NCI-H2029 (cell line): ENCODE data around the gene KRT85.
"Not testable (repeated sequence)": the region's sequence is repeated elsewhere in the genome, so short reads cannot be mapped to it uniquely, and the experiment has no call there.

Experiments used
- DNase-seq: peaks from one replicate; lab custom pipeline; 2025; lab: John Stamatoyannopoulos, UW

Gene KRT85

DNA sequence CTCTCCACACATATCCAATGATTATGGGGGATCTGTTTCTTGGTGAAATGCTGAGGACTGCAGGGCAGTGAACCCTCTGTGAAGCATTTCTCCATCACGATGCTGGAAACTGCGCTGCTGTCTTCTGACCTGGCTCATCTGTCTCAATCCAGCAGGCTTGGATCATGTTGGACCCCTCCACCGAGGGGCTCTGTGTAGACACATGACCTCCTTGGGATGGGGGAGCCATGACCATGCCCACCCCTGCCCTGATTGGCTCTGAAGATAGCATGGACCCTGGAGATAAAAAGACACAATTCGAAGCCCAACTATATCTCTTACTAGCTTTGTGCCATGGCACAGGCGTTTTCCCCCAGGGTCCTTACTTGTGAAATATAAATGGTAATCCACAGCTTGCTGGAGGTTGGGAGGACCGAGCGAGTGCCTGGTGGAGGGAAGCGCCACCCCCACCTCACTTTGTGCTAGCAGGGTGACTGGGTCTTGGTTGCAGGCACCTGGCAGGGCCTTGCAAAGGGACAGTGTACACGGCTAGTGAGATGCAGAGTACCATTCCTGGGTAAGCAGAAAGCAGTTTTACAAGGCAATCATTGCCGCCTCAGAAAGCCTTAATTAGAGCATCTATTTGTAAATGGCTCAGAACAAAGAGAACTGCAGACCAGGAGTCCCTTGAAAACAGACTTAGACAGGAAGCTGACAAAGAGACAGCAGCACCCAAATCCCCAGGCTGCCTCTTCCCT lies 43.7 kb downstream of the KRT85 start:
- no peak for DNase-seq

- no peak for DNase-seq
Measured at GRCh38 chr12:52323001-52323400, 44.3 kb downstream of the KRT85 start.

DNA sequence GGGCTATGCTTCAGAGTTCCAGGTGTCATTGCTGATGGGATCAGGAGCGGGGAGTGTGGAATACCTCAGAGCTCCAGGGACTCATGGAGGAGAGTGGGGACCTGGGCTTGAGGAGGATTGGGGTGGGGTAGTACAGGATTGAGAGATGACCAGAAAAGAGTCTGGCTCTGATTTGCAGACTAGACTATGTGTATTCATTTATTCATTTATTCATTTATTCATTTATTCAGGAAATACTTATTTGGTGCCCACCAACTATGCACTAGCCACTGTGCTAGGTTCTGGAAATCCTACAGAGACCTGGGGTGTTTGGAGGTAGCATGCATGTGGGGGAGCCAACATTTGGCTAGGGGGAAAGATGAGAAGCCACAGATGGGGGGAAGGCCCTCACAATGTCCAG lies 45.2 kb downstream of the KRT85 start:
- DNase-seq: no peak

GRCh38 chr12:52321418-52321817 lies 45.9 kb downstream of the KRT85 start:
- DNase-seq: peak; percentile 95

GRCh38 chr12:52320784-52321400 lies 46.4 kb downstream of the KRT85 start, which contains the start of gene KRT83:
KRT83 (minus strand) TSS chr12:52321398; CDS start chr12:52321335, 63 bp downstream.
- DNase-seq: no peak

GRCh38 chr12:52319097-52319496 lies 48.2 kb downstream of the KRT85 start:
- DNase-seq: peak; percentile 20

DNA sequence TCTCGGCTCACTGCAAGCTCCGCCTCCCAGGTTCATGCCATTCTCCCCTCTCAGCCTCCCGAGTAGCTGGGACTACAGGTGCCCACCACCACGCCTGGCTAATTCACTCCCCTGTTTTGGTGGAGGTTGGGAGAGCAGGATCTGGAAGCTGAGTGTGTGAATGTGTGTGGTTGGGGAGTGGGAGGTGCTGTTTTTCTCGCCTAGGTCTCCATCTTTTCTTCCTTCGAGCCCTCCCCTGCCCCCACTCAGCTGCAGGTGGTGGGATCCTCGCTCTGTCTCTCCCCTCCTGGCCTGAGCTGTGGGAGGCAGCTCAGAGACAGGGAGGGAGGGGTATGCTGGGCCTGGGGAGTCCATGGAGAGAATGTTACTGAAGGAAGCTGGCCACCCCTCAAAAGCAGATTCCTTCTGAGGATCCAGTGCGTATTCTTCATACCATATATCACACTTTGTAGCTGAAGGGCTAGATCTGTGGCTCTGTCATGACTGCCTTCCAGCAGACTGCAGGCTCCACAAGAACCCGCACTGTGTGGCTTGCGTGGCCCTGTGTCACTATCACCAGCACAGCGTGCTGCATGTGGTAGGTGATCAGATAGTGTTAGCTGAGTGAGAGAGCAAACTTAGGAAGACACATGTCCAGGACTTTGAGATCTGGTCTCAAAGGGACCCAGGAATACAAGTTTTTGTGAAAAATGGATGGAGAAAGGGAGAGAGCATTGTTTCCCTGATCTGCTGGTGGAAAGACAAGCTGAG lies 48.9 kb downstream of the KRT85 start:
- no peak for DNase-seq

GRCh38 chr12:52317468-52318052 lies 49.7 kb downstream of the KRT85 start:
- DNase-seq: no peak

DNA sequence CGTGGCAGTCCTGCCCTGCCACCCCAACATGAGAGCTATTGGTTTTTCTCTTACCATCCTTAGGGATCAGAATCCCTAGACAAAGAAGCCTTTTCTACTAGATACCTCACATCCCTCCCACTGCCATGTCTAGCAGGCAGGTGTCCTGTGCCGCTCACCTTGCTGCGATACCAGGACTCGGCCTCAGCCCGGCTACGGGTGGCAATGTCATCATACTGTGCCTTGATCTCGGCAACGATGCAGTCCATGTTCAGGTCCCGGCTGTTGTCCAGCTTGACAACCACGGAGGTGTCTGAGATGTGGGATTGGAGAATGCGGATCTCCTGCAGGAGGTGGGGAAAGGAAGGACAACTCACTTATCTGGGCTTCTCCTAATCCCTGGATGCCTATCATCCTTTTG lies 50.6 kb downstream of the KRT85 start:
- DNase-seq: no peak

DNA sequence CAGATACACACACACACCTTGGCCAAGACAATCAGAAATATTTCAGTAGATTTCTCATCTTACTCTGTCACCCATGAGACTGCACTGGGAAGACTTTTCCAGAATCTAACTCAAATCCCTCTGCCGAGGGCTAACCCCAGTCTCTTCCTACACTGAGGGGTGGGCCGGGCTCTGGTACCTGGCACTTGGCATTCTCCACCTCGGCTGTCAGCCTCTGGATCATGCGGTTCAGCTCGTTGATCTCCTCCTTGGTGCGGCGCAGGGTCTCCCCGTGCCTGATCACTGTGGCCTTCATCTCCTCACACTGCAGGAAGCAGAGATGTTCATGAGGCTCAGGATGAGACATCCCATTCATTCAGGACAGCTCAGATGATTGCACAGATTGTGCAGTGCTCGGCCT lies 51.0 kb downstream of the KRT85 start:
- DNase-seq: no peak

- not testable (repeated sequence) for DNase-seq
Measured at GRCh38 chr12:52315721-52316120, 51.6 kb downstream of the KRT85 start.

DNA sequence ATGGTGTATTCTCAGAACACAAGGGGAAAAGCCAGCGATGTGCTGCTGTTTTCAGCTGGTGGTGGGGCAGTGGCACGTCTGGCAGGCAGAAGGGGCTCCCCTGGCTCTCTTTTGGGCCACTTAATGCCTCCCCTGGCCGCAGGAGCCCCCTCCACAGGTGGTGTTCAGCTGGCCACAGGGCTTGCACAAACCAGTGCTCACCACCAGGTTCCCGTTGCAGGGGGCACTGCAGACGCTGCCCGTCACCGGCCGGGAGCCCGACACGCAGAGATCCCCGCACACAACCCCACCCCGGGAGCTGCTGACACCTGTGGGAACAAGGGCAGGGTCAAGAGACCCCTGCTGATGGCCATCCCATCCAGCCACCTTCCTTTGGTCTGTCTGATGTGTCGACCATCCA lies 52.8 kb downstream of the KRT85 start:
- DNase-seq: no peak

DNA sequence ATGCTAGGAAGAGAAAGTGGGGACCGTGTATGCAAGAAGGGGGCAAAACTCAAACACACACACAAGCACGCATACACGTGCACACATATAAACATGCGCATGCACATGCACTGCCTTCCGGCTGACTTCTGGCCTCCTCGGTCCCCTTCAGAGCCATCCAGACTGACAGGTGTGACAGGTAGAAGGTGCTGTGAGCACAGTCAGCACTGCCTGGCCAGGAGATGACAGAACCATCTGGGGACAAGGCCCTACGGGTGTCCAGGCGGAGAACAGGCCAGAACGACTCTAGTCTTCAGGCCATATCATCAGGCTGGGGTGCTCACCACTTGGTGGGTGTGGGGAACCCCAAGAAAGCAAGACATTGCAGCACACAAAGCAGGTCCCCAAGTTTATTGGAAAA lies 53.4 kb downstream of the KRT85 start:
- DNase-seq: no peak

DNA sequence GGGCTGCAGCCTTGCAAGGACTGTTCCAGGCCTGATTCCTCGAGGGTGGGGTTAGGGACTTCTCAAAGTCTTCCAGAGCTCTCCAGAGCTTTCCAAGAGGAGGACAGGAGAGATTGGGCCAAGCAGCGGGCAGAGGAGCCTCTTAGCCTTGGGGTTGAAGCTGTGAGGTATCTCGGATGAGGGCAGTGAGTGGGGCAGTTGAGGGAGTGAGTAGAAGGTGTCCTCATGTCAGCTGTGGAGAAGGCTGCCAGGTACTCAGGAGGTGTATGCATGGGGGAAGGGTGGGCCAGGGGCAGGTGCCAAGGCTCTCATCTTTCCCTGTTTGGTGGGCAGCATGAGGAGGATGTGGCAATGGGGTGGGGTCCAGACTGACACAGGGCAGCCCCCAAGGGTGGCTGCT lies 53.8 kb downstream of the KRT85 start:
- no peak for DNase-seq

GRCh38 chr12:52312086-52312485 lies 55.2 kb downstream of the KRT85 start:
- no peak for DNase-seq

- DNase-seq: no peak
Measured at GRCh38 chr12:52311285-52311648, 56.0 kb downstream of the KRT85 start.

DNA sequence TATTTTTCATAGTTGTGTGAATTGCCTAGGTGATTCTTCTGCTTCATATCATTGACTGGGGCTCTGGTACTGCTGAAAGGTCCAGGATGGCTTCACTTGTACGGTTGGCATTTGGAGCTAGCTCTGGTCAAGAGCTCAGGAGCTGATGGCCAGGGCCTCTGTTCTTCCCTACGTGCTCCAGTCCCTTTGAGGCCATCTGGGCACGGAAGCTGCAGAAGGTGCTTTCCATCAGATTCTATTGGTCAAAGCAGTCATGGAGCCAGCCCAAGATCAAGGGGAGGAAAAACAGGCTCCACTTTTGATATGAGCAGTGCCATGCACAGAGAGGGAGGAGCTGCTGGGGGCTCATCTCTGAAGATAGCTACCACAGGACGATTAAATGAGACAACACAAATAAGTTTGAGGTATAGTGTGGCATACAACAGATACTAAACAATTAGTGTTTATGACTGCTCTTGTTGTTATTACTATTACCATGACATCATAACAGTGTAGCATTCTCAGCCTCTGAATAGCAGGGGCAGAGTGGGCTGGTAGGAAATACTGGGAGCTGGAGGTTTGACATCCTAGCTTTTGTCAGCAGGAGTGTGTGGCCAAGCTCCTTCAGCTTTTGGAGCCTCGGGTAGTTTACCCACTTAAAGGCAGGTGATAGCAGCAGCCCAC lies 56.5 kb downstream of the KRT85 start:
- DNase-seq: peak; percentile 70
